HG02840 (cell line): ENCODE data around the gene DOK1.

Experiments
- ATAC-seq: cut with Tn5 transposase; IDR thresholded peaks from one replicate; pipeline ENCODE4 v1.9.1; 2021; ENCODE audit warnings: mild to moderate bottlenecking, moderate library complexity, moderate number of reproducible peaks; ENCODE audit not compliant: unreplicated experiment, low FRiP score

DOK1 gene

DNA sequence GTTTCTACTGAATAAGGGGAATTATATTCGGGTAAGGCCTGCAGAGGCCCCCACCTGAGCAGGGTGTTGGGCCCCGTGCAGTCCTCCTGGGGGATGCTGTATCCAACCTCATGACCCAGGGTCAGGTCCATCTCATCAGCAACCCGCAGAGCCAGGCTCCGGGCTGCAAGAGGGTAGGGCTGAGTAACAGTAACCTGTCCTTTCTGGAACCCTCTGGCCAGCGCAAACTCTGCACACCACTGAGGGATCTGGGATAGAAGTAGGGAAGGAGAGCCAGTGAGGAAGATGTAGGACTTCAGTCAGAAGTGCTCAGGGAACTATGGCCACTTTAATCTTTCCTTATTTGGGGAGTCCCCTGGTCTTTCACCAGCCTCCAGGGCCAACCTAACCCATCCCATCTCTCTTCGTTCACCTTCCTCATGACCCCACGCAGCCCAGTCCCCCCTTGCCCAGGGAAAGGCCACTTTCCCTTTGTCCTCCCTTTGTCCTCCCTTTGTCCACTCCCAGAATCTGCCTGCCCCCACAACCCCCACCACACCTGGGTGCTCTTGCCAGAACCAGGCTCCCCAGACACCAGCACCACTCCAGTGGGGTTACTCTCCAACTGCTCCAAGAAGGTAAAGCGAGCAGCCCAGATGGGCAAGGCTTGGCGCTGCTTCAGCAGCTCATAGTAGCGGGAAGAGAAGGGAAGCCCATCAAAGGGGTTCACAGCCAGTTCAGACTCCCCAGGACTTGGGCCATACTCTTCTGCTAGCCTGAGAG lies 29.4 kb upstream of the DOK1 start:
- ATAC-seq = no peak

DNA sequence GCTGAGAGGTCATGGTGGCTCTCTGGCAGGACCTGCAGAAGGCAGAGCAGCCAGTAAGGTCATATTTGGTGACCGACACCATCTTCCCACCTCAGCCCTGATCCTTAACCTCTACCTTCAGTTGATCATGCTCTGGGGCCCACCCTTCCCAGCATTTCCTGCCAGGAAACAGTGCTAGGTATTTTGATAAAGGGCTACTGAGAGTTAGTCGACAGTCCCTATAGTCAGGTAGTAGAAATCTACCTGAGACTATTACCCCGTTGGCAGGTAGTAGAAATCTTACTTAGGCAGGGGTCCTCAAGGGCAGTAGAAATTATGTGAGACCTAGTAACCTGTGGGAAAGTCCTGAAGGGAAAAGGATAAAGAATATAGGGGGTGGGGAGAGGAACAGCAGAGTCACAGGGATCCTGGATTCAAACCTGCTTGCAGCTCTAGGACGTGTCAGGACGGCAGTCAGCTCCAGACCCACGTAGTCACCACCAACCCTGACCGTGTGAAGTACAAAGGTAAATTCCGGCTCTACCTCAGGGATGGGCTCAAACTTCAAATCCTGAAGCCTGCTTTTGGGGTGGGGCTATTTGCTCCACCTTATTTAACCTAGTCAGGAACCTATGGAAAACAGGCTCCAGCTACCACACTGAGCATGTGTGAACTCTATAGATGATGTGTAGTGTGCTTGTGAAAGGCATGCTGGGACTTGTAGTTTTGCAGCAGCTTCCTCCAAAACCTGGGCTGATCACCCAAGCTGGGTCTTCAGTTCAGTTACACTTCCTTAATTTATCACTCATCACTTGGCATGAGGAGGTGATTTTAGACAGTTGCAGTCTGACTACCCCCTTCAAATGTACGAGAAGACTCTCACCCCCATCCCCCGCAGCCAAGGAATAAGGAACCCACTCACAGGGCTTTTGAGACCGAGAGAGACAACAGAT lies 28.5 kb upstream of the DOK1 start, which contains the start of gene DQX1:
Gene DQX1, minus strand, starts transcription at position 515 of the 932 bp plus-strand sequence. Its CDS starts 502 bp downstream, at position 13.
- ATAC-seq = no peak

DNA sequence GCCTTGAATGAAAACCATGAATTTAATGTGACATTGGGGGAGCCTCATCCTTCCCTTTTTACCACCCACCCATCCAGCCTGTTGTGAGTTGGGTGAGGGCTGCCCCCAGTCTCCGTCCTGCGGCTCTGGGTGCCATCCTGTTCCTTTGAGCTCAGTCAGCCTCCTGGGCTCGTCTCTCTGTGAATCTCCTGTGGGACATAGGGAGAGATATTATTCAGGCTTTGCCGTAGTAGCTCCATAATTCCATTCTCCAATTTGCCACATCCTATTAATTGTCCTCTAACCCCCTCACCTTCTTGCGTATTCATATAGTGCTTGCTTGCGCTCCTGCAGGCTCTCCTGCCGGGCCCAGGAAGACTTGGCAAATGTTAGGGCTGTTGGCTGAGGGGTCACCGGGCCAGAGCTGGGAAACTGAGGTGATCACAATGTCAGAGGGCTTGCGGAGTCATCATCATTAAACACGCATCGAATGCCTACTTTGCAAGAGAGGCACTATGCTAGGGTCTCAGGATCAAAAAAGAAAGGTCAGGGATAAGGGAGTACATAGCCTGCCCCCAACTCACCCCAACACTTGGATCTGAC lies 27.8 kb upstream of the DOK1 start:
- ATAC-seq = no peak

DNA sequence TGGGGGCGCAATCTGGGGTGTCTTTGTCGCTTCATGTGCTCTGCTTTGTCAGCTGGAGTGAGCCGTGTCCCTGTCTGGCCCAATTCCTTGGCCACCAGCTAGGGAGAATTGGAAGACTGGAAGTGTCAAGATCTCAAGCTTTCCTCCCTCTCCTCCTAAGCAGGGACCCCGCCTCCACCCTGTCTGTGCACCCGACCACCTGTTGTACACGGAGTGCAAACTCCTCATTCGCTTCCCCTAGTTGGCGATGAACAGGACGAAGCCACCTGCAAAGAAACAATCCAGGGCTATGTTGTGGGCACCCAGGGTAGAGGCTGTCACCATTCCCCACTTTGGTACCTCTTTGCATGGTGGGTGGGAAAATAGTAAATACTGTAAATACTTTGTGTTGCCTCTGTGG lies 26.8 kb upstream of the DOK1 start:
- ATAC-seq = no peak

DNA sequence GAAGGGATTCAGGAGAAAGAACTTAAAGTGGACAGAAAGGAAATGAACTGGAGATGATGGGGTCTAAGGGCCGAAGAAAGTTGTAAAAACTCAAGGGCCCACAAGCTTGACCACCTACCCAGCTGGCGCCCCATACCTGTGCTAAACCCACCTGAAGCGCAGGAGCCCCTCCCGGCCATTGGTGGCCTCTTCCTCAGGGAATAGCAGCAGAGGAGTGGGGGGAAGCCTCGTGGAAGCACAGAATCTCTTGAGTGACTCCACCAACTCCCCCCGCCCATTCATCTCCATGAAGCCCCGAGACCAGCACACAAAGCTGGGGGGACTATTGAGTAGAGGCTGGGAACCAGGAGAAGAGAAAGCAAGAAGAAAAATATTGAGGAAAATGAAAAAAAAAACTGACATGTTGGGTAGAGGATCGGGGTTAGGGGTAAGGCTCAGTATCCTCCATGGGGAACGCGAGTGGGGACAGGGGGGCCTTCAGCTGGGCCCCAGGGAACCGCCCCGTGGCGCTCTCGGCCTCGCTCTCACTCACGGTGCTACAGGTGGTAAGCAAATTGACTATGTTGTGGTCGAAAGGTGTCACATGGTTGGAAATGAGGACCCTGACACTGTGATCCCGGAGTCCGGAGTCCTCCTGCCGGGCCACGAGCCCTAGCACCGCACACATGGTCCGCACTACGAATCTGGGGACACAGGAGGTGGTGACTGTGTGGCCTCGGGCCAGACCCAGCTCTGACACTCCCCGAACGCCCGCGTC lies 25.7 kb upstream of the DOK1 start:
- ATAC-seq = peak; percentile 11

DNA sequence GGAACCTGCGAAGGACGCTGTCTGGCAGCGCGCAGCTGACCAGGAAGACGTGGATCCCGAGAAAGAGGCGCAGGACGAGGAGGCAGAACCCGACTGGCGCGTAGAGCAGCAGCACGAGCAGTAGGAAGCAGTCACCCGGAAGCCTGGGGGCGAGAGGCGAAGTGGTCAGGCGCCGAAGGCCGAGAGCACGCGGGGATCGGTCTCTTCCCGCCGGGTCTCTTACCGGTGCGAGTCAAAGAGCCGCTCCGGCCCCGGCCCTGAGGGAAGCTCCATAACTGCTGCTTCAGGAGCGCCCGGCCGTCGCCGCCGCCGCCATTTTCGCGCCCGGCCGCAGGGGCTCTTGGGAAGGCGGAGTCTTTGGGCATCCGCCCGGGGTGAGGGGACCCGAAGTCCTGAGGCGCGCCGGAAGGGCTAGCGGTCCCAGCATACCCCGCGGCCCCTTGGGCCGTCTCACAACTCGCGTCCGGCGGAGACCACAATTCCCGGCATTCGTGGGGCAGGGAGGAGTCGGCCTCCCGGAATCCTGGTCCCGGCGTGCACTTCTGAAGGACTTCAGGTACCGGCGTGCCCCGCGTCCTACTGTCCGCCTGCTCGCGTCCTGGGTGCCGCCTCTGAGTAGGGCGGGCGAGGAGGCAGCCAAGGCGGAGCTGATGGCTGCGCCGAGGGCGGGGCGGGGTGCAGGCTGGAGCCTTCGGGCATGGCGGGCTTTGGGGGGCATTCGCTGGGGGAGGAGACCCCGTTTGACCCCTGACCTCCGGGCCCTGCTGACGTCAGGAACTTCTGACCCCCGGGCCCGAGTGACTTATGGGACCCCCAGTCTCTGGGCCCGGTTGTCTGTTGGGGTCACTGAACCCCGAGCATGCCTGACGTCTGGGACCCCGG lies 24.9 kb upstream of the DOK1 start, which contains the start of the genes AUP1 and HTRA2:
Gene AUP1, minus strand, starts transcription at position 350 of the 882 bp plus-strand sequence. Its CDS starts 77 bp downstream, at position 273.
Gene HTRA2, plus strand, starts transcription at position 577 of the 882 bp plus-strand sequence. Its CDS starts 74 bp downstream, at position 651.
- ATAC-seq = peak; percentile 77

DNA sequence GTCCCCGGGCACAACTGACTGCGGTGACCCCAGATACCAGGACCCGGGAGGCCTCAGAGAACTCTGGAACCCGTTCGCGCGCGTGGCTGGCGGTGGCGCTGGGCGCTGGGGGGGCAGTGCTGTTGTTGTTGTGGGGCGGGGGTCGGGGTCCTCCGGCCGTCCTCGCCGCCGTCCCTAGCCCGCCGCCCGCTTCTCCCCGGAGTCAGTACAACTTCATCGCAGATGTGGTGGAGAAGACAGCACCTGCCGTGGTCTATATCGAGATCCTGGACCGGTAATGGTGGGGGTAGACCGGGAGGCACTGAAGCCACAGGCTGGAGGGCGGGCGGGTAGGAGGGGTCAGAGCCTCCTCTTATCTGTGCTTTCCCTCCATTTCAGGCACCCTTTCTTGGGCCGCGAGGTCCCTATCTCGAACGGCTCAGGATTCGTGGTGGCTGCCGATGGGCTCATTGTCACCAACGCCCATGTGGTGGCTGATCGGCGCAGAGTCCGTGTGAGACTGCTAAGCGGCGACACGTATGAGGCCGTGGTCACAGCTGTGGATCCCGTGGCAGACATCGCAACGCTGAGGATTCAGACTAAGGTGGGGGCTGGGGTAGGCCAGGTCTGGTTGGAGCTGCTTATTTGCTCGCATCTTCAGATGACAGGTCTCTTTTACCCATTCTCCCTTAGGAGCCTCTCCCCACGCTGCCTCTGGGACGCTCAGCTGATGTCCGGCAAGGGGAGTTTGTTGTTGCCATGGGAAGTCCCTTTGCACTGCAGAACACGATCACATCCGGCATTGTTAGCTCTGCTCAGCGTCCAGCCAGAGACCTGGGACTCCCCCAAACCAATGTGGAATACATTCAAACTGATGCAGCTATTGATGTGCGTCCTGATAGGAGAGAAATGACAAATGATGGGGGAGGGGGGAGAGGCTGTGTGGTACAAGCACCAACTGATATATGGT lies 24.0 kb upstream of the DOK1 start:
- peak; percentile 26 for ATAC-seq

DNA sequence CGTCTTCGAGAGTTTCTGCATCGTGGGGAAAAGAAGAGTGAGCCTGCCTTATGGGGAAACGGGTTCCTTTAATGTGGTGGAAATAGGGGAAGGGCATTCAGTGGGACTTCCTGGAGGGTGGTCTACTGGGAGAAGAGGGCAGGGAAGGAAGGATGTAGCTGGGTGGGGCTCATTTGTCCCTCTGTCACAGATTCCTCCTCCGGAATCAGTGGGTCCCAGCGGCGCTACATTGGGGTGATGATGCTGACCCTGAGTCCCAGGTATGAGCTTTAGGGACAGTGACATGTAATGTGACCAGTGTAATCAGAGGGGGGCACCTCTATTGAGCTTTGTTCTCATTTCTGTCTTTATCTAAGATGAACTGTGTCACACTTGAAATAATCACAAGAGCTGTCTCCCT lies 22.9 kb upstream of the DOK1 start:
- ATAC-seq = no peak

DNA sequence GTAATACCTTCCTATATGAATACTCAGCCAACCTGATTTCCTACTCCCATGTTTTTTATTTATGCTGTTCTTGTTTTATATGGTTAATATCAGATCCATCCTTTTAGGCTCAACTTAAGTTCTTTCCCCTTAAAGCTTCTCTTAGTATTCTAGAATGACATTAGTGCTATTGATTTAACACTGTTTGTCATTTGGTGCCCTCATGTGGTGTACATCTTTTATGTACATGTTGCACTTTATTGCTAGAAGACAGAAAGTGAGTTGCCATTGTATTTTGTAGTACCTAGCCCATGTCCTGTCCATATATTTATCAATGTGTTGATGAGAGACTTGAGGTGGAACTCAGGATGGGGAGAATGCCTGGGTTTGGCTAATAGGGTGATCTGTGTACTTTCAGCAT lies 22.3 kb upstream of the DOK1 start:
- ATAC-seq = no peak

DNA sequence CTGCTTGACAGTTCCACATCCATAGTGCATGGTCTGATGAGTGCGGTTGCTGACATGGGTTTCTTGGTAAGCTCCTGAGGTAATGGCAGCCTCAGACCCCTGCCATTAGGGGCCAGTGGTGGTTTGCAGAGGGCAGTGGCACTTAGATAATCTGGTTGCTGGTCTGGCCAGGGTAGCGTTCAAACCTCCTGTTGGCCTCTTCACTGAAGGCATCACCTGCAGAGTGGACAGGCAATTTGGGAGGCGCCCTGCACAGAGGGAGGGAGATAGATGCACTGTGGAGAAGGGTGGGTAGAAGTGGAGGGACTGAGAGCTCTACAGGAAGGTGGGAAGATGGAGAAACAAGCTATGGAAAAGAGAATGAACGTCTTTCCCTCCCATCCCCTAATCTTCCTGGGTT lies 21.1 kb upstream of the DOK1 start:
- no peak for ATAC-seq

DNA sequence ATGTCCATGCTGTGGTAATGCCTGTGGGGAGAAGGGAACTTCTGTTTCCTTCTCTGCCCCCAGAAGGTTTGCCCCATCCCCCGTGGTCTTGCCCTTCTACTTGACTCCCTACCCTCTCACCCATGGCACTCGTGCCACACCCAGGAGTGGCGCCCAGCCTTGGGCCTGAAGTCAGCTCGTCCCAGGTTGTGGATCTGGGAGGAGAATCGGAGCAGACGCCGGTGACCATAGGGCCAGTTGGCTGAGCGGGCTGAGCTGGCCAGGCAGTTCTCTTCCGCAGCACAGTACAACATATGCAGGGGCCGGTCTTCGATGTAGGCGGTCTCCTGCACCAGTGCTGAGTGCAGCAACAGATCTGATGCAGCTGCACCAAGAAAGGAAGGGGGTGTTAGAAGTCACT lies 20.1 kb upstream of the DOK1 start:
- no peak for ATAC-seq

DNA sequence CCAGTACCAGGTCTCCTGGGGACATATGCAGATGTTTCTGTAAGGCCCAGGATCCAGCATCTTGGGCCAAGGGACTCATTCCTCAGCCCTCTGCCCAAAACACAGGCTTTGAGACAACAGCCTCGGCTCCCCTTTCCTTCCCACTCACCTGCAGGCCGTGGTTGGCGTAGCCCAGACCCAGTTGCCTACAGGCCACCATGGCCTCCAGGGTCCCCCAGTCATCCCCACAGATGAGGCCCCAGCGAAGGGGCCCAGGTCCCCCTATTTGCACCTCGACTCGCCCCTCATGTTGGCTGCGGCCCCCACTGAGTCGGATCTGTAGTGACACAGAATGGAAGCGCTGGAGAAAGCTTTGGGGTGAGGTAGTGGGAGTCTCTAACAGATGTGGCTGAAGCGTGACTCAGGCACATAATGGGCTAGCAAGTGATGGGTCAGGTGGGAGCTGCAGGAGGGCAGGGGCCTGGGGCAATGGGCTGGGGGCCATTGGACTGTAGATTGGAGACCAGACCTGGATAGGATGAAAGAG lies 19.0 kb upstream of the DOK1 start:
- no peak for ATAC-seq

DNA sequence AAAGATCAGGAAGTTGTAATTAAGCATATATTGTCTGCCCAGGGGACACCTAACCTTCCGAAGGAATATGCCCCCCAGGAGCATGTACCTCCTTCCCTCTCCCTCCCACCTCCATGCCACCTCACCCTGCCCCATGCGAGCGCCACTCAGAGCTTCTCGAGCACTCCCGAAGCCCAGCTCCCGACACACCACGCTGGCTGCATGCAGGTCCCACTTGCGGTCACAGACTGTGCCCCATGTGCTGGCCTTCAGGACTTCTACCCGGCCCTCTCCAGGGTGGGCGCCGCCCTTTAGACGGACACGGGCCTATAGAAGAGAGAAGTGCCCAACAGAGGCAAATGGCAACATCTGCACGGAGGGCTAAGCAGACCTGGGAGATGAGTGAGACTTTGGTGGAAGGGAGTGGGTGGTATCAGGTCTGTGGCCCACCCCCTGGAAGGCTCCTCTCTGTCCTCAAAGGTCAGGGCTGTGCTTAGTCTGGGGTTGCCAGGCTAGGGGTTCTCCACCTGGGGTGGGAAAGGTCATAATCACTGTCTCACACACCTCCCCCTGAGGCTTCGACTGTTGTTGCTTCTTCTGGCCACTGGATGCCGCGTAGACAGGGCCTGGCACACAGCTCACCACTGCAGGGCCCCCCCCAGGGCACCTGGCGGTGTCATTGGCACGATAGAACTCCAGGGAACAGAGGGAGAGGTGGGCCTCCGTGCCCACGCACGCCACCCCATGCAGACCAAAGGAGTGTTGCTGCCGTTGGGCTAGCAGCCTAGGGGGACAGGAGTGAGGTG lies 18.2 kb upstream of the DOK1 start:
- ATAC-seq = no peak

DNA sequence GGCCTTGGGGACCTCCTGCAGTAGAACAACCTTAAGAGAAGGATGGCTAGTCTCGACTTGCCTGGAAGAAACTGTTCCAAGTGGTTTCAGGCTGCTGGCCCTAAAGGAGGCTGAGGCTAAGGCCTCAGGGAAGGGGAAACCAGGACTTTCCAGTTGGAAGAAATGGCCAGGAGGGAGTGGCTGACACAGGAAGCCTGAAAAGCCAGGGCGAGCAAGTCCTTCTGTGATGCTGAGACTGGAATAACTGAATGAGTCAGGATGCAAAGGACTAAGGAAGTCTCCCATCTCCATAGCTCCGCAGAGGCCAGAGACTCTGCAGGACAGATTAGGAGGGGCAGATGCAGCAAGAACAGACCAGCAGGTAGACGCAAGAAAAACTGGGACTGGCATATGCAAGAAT lies 17.4 kb upstream of the DOK1 start:
- no peak for ATAC-seq

DNA sequence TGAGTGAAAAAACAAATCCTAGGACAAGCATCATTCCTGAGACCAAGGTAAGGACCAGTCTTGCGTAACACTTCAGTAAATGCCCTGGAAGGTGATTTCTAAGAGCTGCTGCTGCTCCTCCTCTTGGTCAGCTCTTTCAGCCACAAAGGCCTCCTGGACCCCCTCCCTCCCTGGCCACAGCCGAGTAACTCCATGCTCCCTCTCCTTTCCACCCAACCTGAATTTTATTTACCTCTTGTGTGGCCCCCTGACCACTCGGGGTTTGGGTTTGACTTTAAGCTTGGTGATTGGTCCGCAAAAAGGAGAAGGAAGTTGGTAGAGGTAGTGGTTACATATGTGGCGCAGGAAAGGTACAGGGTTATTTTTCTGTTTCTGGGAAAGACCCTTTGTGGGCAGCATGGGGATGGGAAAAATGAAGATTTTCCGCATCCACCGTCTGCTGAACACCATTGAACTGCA lies 15.6 kb upstream of the DOK1 start:
- ATAC-seq = peak; percentile 52

DNA sequence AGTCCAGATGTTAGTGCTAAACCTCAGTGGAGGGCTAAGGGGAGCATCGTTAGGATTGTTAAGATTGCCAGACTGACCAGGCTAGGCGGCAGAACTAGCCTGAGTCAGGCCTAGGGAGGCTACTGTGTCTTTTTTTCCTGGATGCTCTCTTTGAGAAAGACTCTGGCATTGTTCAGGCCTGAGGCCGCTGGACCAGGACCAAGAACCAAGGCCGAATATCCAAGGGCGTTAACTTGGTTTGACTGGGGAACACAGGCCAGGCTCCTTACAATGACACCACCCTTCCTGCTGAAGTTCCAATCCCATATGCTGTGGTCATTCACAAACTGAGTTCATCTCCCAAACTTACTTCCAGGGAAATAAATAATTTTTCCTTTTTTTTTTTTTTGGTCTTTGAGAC lies 14.2 kb upstream of the DOK1 start:
- no peak for ATAC-seq

DNA sequence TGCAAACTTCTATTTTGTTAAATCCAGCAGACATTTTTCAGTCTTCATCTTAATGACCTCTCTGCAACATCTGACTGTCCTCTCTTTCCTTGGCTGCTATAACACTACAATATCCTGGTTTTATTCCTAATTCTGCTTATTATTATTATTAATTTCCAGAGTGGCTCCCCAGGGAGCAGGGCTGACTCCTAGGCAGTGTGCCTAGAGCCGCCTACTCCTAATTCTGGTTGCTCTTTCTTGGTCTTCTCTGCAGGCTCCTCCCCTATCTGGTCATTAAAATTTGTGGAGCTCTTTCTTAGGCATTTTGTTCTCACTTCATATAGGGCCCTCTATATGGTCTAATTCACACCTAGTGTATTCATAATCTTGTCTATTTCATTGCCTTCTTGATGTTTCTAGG lies 11.5 kb upstream of the DOK1 start:
- no peak for ATAC-seq
